GM12873 (cell line): ENCODE results near the gene GPR173.

ENCODE experiments used
- TF ChIP-seq, protein P1 (sequence below): IDR thresholded peaks from 2 replicates; pipeline ENCODE4 v1.5.1; 2012; ENCODE audit warnings: low read depth, mild to moderate bottlenecking, moderate library complexity, low read length, control low read depth; ENCODE audit not compliant: insufficient read depth; ENCODE audit errors: missing control alignments

Gene GPR173

DNA sequence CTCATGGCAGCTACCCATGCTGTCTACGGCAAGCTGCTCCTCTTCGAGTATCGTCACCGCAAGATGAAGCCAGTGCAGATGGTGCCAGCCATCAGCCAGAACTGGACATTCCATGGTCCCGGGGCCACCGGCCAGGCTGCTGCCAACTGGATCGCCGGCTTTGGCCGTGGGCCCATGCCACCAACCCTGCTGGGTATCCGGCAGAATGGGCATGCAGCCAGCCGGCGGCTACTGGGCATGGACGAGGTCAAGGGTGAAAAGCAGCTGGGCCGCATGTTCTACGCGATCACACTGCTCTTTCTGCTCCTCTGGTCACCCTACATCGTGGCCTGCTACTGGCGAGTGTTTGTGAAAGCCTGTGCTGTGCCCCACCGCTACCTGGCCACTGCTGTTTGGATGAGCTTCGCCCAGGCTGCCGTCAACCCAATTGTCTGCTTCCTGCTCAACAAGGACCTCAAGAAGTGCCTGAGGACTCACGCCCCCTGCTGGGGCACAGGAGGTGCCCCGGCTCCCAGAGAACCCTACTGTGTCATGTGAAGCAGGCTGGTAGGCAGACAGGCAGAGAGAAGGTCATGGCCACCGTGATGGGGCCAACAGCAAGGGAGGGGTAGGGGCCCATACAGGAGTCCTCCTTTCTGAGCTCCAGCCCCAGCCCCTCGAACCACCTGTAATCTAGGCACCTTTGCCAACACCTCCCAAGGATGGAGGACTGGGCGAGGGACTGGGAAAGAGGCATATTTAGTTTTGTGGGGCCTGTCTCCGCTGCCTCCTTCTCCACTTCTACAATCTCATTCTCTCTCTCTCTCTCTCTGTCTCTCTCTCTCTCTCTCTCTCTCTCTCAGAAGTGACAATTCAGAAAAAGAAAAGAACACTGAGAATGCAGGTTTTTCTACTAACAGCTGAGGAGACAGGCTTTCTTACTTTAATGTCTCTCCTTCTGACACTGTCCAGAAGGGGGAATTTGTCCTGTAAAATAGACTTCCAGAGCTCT is 28.9 kb downstream of the GPR173 start:
- TF ChIP-seq, protein P1, sequence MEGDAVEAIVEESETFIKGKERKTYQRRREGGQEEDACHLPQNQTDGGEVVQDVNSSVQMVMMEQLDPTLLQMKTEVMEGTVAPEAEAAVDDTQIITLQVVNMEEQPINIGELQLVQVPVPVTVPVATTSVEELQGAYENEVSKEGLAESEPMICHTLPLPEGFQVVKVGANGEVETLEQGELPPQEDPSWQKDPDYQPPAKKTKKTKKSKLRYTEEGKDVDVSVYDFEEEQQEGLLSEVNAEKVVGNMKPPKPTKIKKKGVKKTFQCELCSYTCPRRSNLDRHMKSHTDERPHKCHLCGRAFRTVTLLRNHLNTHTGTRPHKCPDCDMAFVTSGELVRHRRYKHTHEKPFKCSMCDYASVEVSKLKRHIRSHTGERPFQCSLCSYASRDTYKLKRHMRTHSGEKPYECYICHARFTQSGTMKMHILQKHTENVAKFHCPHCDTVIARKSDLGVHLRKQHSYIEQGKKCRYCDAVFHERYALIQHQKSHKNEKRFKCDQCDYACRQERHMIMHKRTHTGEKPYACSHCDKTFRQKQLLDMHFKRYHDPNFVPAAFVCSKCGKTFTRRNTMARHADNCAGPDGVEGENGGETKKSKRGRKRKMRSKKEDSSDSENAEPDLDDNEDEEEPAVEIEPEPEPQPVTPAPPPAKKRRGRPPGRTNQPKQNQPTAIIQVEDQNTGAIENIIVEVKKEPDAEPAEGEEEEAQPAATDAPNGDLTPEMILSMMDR: peak; percentile 38

DNA sequence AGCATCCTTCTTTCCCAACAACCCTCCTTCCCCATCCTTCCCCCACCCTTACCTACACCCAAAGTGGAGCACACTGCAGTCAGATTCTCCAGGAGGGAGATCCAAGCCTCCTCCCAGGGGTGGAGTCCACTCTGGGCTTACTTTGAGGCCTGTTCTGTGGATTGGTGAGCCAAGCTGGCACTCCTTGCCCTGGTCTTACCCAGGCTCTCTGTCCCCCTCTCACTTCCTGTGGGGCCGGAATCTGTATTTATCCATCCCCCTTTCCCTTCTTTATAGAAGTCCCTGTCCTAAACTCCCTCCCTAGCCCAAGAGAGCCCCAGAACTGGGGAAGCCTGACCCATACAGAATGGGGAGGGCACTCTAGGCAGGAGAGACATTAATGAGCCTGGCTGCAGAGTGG is 30.4 kb downstream of the GPR173 start:
- TF ChIP-seq, protein P1: no peak

DNA sequence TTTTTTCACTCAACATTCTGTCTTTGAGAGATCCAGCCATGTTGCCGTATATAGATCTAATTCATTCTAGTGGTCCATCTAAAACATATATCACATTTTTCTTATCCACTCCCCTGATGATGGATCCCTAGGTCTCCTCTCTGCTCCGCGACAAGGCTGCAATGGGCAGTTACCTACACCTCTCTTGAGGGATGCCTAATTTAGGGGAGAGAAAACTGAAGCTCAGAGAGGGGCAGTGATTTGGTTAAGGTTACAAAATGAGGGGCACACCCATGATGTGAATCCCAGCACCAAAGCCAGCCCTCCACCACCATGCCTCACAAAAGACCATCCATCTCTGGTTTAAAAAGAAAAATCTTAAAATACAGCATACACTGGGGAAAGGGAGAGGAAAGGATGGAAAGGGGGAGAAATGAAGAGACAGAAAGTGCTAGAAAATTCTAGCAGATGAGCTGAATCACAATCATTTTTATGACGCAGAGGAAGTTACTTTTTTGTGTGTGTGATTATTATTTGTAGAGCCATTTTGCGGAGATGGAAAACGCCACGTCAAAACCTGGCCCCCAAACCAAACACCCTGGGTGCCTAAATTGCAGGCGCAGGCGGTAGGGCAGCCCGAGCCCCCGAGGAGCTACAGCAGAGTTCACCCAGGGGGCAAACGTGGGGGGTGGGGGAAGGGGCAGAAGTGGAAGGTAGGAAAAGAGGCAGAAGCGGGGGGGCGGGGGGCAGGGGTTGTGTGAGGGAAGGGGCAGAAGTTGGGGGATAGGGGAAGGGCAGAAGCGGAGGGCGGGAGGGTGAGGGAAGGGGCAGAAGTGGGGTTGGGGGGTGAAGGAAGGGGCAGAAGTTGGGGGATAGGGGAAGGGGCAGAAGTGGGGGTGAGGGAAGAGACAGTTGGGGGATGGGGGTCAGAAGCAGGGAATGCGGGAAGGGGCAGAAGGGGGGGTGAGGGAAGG is 32.3 kb downstream of the GPR173 start:
- TF ChIP-seq, protein P1: no peak

DNA sequence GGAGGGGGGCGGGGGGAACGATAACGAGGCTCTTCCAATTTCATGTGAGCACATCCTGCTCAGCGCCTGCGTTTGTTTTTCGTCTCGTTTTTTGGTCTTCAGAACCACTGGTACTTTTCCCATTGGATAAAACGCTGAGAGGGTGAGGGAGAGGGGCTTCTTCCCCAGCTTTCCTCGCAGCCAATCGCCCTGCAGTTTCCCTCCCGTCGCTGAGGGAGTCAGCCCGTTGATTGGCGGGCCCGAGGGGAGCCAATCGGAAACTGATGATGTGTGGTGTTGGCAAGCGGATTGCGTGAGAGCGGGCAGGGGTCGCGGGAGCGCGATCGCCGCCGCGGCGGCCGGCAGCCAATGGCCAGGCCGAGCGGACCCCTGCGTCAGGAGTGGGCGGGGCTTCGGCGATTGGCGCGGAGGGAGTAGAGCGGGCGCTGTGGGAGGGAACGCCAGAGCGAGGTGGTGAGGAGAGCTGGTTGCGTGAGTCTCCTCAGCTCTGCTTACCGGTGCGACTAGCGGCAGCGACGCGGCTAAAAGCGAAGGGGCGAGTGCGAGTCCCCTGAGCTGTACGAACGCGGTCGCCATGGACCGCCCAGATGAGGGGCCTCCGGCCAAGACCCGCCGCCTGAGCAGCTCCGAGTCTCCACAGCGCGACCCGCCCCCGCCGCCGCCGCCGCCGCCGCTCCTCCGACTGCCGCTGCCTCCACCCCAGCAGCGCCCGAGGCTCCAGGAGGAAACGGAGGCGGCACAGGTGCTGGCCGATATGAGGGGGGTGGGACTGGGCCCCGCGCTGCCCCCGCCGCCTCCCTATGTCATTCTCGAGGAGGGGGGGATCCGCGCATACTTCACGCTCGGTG is 33.6 kb downstream of the GPR173 start, which contains the start of gene TSPYL2:
TSPYL2 (plus strand) TSS at position 443 of the 848 bp plus-strand sequence; CDS start at position 575, 132 bp downstream.
- TF ChIP-seq, protein P1: no peak

DNA sequence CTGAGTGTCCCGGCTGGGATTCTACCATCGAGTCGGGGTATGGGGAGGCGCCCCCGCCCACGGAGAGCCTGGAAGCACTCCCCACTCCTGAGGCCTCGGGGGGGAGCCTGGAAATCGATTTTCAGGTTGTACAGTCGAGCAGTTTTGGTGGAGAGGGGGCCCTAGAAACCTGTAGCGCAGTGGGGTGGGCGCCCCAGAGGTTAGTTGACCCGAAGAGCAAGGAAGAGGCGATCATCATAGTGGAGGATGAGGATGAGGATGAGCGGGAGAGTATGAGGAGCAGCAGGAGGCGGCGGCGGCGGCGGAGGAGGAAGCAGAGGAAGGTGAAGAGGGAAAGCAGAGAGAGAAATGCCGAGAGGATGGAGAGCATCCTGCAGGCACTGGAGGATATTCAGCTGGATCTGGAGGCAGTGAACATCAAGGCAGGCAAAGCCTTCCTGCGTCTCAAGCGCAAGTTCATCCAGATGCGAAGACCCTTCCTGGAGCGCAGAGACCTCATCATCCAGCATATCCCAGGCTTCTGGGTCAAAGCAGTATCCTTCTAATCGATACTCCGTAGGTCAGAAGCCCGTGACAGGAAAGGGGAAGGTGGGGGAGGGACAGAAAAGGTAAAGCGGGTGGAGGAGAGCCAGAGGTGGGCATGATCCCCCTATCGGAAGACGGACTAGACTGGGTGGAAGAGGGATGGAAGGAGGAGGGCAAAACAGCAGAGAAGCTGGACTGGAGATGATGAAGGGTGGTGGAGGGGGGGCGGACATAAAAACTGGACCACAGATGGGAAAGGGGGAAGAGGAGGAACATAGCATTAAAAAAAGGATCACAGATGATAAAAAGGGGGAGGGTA is 34.4 kb downstream of the GPR173 start:
- TF ChIP-seq, protein P1: no peak

DNA sequence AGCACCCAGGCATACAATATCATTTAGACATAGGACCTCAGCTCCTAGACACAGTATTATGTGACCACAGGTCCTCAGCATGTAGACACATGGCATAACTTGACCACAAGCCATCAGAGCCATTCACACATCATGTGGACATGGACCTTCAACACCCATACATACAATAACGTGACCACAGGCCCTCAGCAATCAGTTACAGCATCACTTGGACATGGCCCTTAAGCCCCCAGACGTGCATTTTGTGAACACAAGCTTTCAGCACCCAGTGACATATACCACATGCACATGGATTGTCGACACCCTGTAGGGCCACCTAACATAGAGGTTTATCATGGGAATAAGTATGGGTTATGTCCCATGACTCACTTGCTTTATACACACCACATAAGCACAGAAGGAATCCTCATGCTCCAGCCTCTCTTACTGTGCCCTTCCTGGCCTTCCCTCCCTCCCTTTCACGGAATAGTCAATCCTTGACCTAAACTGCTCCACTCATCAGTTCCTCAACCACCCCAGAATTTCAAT is 35.5 kb downstream of the GPR173 start:
- TF ChIP-seq, protein P1: no peak
